Measurements from ENCODE around the gene PTPRE. TPM values are rescaled to one million over a fixed set of nuclear protein-coding genes. Genes with fewer than 3 reads are reported as not detected.

PTPRE gene
- total RNA-seq, 1 donor from 2014 or later, result 3.6 TPM

DNA sequence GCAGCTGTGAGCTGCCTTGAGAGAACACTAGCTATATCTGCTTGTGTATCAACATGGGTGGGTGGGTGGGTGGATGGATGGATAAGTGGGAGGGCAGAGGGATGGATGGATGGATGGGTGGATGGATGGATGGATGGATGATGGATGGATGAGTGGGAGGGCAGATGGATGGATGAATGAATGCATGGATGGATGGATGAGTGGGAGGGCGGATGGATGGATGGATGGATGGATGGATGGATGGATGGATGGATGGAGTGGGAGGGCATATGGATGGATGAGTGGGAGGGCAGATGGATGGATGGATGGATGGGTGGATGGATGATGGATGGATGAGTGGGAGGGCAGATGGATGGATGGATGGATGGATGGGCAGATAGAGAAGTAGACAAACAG is 143.2 kb downstream of the PTPRE start:
- Mint-ChIP-seq H3K4me3 (no peak overlapping the region), H3K36me3 (no peaks in the 10 kb centered on the region), H3K27me3 (no peaks in the 10 kb centered on the region), H3K27ac (no peak overlapping the region), H3K4me1 (ENCODE audit: unreplicated experiment) (peaks cover 18% of the 10 kb centered on the region), H3K9me3 (no peaks in the 10 kb centered on the region)
- no peak for DNase-seq (ENCODE audit: extremely low spot score, unreplicated experiment)
- TF ChIP-seq, protein P1, sequence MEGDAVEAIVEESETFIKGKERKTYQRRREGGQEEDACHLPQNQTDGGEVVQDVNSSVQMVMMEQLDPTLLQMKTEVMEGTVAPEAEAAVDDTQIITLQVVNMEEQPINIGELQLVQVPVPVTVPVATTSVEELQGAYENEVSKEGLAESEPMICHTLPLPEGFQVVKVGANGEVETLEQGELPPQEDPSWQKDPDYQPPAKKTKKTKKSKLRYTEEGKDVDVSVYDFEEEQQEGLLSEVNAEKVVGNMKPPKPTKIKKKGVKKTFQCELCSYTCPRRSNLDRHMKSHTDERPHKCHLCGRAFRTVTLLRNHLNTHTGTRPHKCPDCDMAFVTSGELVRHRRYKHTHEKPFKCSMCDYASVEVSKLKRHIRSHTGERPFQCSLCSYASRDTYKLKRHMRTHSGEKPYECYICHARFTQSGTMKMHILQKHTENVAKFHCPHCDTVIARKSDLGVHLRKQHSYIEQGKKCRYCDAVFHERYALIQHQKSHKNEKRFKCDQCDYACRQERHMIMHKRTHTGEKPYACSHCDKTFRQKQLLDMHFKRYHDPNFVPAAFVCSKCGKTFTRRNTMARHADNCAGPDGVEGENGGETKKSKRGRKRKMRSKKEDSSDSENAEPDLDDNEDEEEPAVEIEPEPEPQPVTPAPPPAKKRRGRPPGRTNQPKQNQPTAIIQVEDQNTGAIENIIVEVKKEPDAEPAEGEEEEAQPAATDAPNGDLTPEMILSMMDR (conservative IDR thresholded peaks at IDR 0.05), result no peak

DNA sequence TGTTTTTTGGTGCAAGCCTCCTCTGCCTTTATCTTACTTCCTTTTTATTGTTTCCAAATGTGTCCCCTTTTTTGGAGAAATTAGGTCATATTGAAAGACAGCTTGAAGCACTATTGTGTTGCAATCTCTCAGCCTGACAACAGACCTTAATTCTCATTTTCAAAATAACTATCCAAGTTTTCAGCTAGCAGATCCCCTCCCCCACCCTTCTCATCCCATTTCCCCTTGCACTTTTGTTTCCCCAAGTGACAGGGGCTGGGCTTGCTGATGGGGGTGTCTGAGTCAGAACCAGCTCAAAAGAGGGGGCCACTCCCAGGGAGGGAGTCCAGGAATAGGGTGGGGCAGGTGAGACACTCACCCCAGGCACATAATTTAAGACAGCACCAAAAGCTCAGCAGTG is 144.0 kb downstream of the PTPRE start:
- Mint-ChIP-seq H3K4me3 (no peak overlapping the region), H3K36me3 (no peaks in the 10 kb centered on the region), H3K27me3 (no peaks in the 10 kb centered on the region), H3K27ac (no peak overlapping the region), H3K9me3 (no peaks in the 10 kb centered on the region), H3K4me1 (ENCODE audit: unreplicated experiment) (peaks cover 18% of the 10 kb centered on the region)
- TF ChIP-seq, protein P1 (conservative IDR thresholded peaks at IDR 0.05), result no peak
- no peak for DNase-seq (ENCODE audit: extremely low spot score, unreplicated experiment)

- Mint-ChIP-seq H3K4me1 (ENCODE audit: unreplicated experiment) (peaks cover 18% of the 10 kb centered on the region), H3K36me3 (no peaks in the 10 kb centered on the region), H3K9me3 (no peaks in the 10 kb centered on the region), H3K4me3 (no peak overlapping the region), H3K27me3 (no peaks in the 10 kb centered on the region), H3K27ac (no peak overlapping the region)
- TF ChIP-seq, protein P1 (conservative IDR thresholded peaks at IDR 0.05), result no peak
- DNase-seq (ENCODE audit: extremely low spot score, unreplicated experiment), result no peak
Measured at GRCh38 chr10:128051548-128051947, 144.6 kb downstream of the PTPRE start.

- Mint-ChIP-seq H3K4me3 (no peak overlapping the region), H3K4me1 (ENCODE audit: unreplicated experiment) (peaks cover 13% of the 10 kb centered on the region), H3K27ac (no peak overlapping the region), H3K9me3 (no peaks in the 10 kb centered on the region), H3K36me3 (peaks cover 4% of the 10 kb centered on the region), H3K27me3 (no peaks in the 10 kb centered on the region)
- no peak for DNase-seq (ENCODE audit: extremely low spot score, unreplicated experiment)
- TF ChIP-seq, protein P1 (conservative IDR thresholded peaks at IDR 0.05), result no peak
Measured at GRCh38 chr10:128052696-128053095, 145.8 kb downstream of the PTPRE start.

- DNase-seq (ENCODE audit: extremely low spot score, unreplicated experiment), result no peak
- H3K4me1 Mint-ChIP-seq (ENCODE audit: unreplicated experiment), result peaks cover 7% of the 10 kb centered on the region
- no peaks in the 10 kb centered on the region for H3K27me3 Mint-ChIP-seq
- no peaks in the 10 kb centered on the region for H3K9me3 Mint-ChIP-seq
- H3K27ac Mint-ChIP-seq, result no peak overlapping the region
- H3K4me3 Mint-ChIP-seq, result no peak overlapping the region
- TF ChIP-seq, protein P1 (conservative IDR thresholded peaks at IDR 0.05), result no peak
- peaks cover 4% of the 10 kb centered on the region for H3K36me3 Mint-ChIP-seq
Measured at GRCh38 chr10:128053356-128053755, 146.5 kb downstream of the PTPRE start.

All from type B pancreatic cell (in vitro differentiated cells).